Stimulated activated CD4-positive, alpha-beta T cell treated with anti-CD3 and anti-CD28 coated beads, Interleukin-1b, Interleukin-23, amount 100 ng/mL, for 1 hour (primary cell): ENCODE measurements around the gene RECQL5.

ENCODE experiments used
- DNase-seq, 2 donors: peaks; one replicate each; pipeline ENCODE4 v3.0.0-alpha.2; 2020; ENCODE audit warnings: low read depth in 2 of 2

RECQL5 gene

DNA sequence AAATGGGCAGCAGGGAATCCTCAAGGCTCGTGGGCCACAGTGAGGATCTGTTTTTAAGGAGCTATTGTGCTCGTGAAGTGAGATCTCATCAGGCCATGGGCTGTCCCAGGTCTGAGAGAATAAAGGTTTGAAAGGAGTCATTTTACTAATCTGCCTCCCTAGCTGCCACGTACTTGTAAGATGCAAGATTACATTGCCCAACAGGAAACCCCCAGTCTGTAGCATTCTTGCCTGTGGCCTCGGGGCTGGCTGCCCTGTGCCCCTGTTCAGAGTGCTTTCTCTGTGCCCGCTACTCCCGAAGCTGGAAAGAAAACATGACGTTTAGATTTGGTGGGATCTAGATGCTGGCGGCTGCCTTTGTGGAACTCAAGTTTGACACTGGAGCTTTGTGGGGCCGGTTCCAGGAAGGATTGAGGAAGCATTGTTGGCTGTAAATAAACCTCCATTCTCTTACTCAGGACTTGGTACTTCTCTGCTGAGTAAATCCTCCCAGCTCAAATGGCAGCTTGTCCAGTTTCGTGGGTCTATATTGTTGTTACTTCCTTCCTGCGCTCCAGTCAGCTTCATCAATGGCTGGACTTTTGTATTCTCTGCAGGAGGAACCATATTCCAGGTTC, 21.4 kb upstream of the RECQL5 start:
- no peak for DNase-seq

- no peak for DNase-seq
Measured at GRCh38 chr17:75685499-75685898, 18.5 kb upstream of the RECQL5 start.

GRCh38 chr17:75684924-75685323, 18.0 kb upstream of the RECQL5 start:
- DNase-seq, result no peak

DNA sequence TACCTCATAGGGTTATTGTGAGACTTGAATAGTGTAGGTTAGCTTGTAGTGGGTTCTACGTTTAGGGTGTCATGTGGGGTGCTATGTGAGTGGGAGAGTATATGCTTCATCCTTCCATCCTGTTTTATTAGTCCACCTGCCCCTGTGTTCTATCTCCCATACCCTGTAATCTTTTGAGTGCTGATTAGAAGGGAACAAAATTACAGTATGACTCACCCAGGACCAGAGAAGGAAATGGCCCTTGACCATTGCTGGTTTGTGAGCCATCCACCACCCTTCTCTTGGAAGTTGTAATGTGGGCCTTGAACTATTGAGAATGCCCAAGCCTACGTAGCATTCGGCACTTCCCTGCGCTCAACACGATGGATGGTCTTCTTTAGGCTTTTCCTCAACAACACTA, 17.3 kb upstream of the RECQL5 start:
- no peak for DNase-seq

DNA sequence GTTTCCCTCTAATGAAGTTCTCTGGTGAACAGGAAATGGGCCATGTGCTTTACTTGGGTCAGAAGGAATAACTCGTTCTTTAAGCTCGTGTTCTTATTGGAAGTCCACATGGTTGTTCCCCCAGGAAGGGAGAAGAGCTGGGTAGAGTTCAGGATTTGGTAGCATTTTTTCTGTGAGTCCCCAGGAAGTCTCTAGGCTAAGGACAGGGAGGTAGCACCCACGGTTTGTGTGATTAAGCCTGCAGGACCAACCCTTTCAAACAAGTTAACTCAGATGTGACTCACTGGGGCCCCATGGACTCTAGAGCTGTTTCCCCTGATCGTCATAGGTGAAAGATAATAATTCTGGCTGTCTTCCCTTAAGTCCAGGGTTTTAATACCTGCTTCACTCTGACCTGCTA, 16.6 kb upstream of the RECQL5 start:
- no peak for DNase-seq

GRCh38 chr17:75681289-75681688, 14.3 kb upstream of the RECQL5 start:
- no peak for DNase-seq

DNA sequence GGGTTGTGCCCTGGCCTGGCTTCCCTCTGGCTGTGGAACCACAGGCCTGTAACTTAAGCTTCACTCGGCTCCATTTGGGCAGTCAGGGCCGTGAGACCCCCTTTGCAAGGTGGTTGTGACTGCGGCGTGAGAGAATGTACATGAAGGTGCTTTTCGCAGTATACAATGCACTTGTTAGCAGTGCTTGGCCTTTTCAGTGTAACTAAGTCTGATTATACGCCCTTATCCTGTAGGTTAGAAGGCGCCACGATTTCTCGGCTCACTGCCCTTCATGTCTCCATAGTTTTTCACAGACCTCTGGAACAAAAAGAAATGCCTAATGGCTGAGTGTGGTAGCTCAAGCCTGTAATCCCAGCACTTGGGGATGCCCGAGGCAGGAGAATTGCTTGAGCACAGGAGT, 13.5 kb upstream of the RECQL5 start:
- DNase-seq, result no peak

DNA sequence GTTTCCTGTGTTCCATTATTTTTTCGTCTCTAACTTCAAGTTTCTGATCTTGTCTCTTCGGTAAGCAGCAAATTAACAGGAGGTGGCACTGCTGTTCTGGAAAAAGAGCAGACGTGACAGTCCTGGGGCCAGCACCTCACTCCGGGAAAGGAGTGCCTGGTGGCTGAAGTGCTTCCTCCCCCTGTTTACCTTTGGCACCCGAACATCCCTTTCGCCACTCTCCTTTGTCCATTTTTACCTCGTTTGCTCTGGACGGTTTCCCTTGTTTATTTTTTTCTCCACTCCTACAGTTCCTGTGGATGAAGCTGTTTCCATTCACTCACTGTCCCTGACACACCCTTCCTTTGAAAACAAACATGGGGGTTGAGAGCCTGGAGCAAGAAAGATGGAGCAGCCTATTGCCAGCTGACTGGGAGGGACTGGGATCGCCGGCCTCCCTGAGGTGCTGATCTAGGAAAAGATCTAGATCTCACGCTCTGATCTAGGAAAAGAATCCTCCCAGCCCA, 12.8 kb upstream of the RECQL5 start:
- no peak for DNase-seq

GRCh38 chr17:75676461-75676860, 9.5 kb upstream of the RECQL5 start:
- no peak for DNase-seq

DNA sequence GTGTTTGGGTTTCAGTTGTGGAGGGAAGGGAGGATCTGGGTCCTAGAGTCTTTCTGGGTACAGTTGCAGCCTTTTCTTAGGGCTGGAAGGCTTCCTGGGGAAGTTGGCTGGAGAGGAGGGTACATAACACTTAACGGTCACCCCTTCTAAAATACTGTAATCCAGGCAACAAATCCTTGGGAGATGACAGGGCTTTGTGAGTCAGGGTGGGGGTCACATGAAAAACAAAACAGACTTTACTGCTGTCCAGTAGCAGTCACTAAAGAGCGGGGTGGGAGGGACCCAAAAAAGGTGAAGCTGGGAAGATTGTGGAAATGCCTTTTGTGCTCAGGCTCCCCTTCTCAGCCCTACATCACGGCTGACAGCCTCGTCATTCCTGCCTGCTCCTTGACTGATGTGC, 6.5 kb upstream of the RECQL5 start:
- no peak for DNase-seq

GRCh38 chr17:75672011-75672410, 5.1 kb upstream of the RECQL5 start:
- DNase-seq, result no peak

GRCh38 chr17:75670868-75671267, 3.9 kb upstream of the RECQL5 start:
- no peak for DNase-seq

DNA sequence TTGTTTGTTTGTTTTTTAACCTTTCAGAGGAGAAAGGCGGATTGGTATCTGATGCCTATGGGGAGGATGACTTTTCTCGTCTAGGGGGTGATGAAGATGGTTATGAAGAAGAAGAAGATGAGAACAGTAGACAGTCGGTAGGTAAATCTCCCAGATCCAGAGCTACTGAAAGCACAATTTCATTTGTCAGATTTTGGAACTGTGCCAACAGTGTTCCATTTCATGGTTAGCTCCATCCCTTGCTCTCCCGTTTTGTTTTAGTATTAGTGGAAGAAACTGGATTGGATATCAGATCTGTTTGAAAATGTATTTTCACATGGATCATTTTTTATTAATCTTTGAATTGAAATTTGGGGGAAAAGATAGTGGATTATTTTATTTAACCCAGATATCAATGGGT, 1.5 kb upstream of the RECQL5 start:
- no peak for DNase-seq

- no peak for DNase-seq
Measured at GRCh38 chr17:75667825-75668224, 871 bp upstream of the RECQL5 start.

DNA sequence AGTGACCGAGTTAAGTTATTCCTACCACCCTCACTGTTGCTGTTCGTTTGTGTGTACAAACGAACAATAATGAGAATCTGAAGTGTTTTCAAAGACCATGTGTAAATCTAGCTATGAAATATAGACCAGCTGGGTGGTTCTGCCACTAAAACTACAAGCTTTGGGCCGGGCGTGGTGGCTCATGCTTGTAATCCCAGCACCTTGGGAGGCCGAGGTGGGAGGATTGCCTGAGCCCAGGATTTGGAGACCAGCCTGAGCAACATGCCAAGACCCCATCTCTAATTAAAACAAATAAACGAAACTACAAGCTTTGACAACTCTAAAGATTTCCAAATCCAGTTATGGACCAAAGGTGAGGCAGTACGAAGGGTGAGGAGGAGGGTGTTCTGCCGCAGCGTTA, 973 bp downstream of the RECQL5 start:
- DNase-seq, result no peak

GRCh38 chr17:75664099-75664549, 2.8 kb downstream of the RECQL5 start:
- no peak for DNase-seq

DNA sequence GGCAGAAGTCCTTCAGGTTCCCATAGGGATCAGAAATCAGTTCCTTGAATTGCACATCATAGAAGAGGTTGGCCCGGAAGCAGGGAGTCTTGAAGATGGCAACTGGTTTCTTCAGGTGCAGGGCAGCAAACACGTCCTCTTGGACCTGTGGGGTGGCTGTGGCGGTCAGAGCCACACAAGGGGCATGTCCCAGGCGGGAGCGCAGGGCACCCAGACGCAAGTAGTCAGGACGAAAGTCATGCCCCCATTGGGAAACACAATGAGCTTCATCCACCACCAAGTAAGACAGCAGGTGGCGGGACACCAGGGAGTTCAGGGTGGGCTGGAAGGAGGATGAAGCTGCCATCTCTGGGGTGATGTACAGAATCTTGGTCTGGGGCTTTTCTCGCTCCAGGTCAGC, 4.4 kb downstream of the RECQL5 start:
- DNase-seq, result no peak

DNA sequence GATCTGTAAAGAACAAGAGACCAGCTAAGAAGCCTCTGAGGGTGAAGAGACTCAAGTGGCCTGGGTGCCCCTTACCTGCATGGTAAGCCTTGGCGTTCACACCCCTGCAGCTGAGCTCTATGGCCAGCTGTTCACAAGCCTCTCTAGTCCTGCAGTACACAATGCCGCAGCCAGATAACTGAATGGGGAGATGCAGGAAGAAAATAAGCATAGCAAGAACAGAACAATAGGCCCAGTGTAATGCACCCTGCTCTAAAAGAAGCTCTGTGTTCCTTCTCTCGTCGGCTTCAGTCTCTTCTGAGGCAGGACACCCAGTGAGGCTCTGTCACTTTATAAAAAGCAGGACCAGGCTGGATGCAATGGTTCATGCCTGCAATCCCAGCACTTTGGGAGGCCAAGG, 5.4 kb downstream of the RECQL5 start:
- no peak for DNase-seq

GRCh38 chr17:75658237-75658636, 8.7 kb downstream of the RECQL5 start:
- DNase-seq, result no peak

GRCh38 chr17:75654176-75654575, 12.8 kb downstream of the RECQL5 start:
- no peak for DNase-seq

DNA sequence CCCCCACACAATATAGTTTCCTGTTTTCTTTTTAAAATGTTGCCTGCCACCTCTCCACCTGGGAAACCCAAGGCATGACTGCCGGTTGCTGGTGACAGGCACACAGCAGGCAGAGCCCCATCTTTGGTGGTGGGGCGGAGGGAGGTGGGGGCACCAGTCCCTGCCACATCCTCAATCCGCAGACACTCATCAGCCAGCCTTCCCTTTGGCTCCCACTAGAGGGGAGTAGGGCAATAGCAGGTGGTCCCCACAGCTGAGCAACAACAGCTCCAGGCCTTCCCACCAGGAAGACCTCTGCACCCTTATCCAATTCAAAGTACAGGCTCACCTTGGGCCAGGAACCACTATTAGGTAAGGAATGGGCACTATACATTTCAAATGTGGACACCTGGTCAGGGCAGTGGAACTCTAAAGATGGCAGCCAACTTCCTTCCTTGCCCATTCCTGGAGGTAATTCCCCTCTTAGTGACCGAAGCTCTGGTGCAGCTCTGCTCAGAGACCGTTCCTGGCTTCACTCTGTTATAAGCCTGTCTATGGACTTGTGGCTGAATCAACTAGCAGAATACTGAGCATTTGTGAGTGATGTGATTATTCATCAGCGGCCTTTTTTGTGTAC, 13.9 kb downstream of the RECQL5 start:
- no peak for DNase-seq

GRCh38 chr17:75652341-75652740, 14.6 kb downstream of the RECQL5 start:
- no peak for DNase-seq

GRCh38 chr17:75650874-75651273, 16.1 kb downstream of the RECQL5 start:
- DNase-seq, result no peak

DNA sequence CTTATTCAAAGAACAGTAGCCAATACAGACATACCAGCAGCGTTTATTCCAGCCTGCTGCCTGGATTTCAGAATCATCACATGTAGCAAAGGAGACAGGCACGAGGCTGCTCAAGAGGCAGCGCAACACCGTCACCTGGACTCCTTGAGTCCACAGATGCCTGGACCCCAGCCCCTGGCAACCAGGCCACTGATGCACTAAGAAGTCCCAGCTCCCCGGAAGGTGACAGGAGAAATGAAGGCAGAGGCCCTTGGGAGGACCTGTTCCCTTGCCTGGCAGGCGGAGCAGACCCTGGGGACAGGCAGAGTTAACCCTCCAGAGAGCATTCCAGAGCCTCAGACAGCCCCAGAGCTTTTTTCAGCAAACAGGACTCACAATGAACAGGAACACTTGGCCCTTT, 17.3 kb downstream of the RECQL5 start:
- no peak for DNase-seq
